HT1080 (cell line): Measurements from ENCODE around the gene NDUFAF7. TPM values are rescaled to one million over a fixed set of nuclear protein-coding genes. Genes with fewer than 3 reads are reported as not detected.
"Not testable (repeated sequence)": the region's sequence is repeated elsewhere in the genome, so short reads cannot be mapped to it uniquely, and the experiment has no call there.

Experiments used
- DNase-seq: peaks from one replicate; pipeline ENCODE4 v3.0.0-alpha.2; 2015; ENCODE audit warnings: low read depth
- total RNA-seq: library from RNA; depleted of rRNA; stranded (reverse); fragments of >200 nt; shearing (Covaris generic); gene quantifications from 2 replicates; pipeline ENCODE4 v1.2.3, GENCODE V29; 2014

The NDUFAF7 gene
- total RNA-seq, 1 experiment from 2014 or later, result 13.6 TPM

- no peak for DNase-seq
Observed at GRCh38 chr2:37211939-37212338, 19.5 kb upstream of the NDUFAF7 start.

- no peak for DNase-seq
Observed at GRCh38 chr2:37215250-37215649, 16.2 kb upstream of the NDUFAF7 start.

GRCh38 chr2:37219046-37219445, 12.4 kb upstream of the NDUFAF7 start:
- no peak for DNase-seq

- no peak for DNase-seq
Observed at GRCh38 chr2:37223131-37223530, 8.3 kb upstream of the NDUFAF7 start.

GRCh38 chr2:37224063-37224462, 7.4 kb upstream of the NDUFAF7 start:
- DNase-seq, result no peak

- DNase-seq, result not testable (repeated sequence)
Observed at GRCh38 chr2:37225129-37225528, 6.3 kb upstream of the NDUFAF7 start.

GRCh38 chr2:37226863-37227262, 4.6 kb upstream of the NDUFAF7 start:
- no peak for DNase-seq

GRCh38 chr2:37228788-37229187, 2.7 kb upstream of the NDUFAF7 start:
- no peak for DNase-seq

- peak; percentile 7 for DNase-seq
Observed at GRCh38 chr2:37230581-37230980, 877 bp upstream of the NDUFAF7 start.

GRCh38 chr2:37232131-37232933, 874 bp downstream of the NDUFAF7 start:
- DNase-seq, result peak; percentile 17

- DNase-seq, result no peak
Observed at GRCh38 chr2:37243435-37243834, 12.0 kb downstream of the NDUFAF7 start.

- no peak for DNase-seq
Observed at GRCh38 chr2:37244017-37244416, 12.6 kb downstream of the NDUFAF7 start.

GRCh38 chr2:37244755-37245154, 13.3 kb downstream of the NDUFAF7 start:
- DNase-seq, result no peak

GRCh38 chr2:37246205-37246604, 14.7 kb downstream of the NDUFAF7 start:
- no peak for DNase-seq

- DNase-seq, result no peak
Observed at GRCh38 chr2:37250869-37251740, 19.6 kb downstream of the NDUFAF7 start.

- no peak for DNase-seq
Observed at GRCh38 chr2:37262522-37262921, 31.1 kb downstream of the NDUFAF7 start.

GRCh38 chr2:37263839-37264238, 32.4 kb downstream of the NDUFAF7 start:
- DNase-seq, result no peak

GRCh38 chr2:37267685-37268084, 36.2 kb downstream of the NDUFAF7 start:
- no peak for DNase-seq

GRCh38 chr2:37268111-37268510, 36.7 kb downstream of the NDUFAF7 start:
- no peak for DNase-seq

GRCh38 chr2:37271376-37272067, 40.1 kb downstream of the NDUFAF7 start:
- DNase-seq, result no peak

GRCh38 chr2:37274359-37274965, 43.0 kb downstream of the NDUFAF7 start:
- no peak for DNase-seq
